WTC11 (cell line): ENCODE data around the gene FRMD5. TPM values are rescaled to one million over a fixed set of nuclear protein-coding genes. Genes with fewer than 3 reads are reported as not detected.

ENCODE experiments used
- ATAC-seq: fragments of 200-7000 bp; cut with Tn5 transposase; 2 replicates; pipeline ENCODE4 v1.10.0; 2021; ENCODE audit warnings: mild to moderate bottlenecking, moderate library complexity
- CTCF ChIA-PET: fragments of 300-600 bp; sonication (Branson Sonifier 250); formaldehyde crosslinking; loops from one replicate; lab custom pipeline; 2021; ENCODE audit warnings: antibody characterized with exemption; lab: Charles Lee
- POLR2A ChIA-PET: fragments of 350-600 bp; sonication (Branson Sonifier 250); formaldehyde crosslinking; loops from one replicate; lab custom pipeline; 2021; ENCODE audit warnings: antibody characterized with exemption; lab: Charles Lee
- DNase-seq: peaks from one replicate; pipeline ENCODE4 v3.0.0; 2021; ENCODE audit warnings: low spot score
- H3K27ac Mint-ChIP-seq: 2 replicates; pipeline ENCODE4 v1.8.0; 2021; ENCODE audit warnings: mixed read lengths
- H3K27me3 Mint-ChIP-seq: 2 replicates; pipeline ENCODE4 v1.8.0; 2021; ENCODE audit warnings: low read depth, mild to moderate bottlenecking, moderate library complexity, mixed read lengths
- H3K36me3 Mint-ChIP-seq: 2 replicates; pipeline ENCODE4 v1.8.0; 2021; ENCODE audit warnings: mixed read lengths
- H3K4me1 Mint-ChIP-seq: 2 replicates; pipeline ENCODE4 v1.8.0; 2022; ENCODE audit warnings: mixed read lengths
- H3K4me3 Mint-ChIP-seq: 2 replicates; pipeline ENCODE4 v1.8.0; 2021; ENCODE audit warnings: mild to moderate bottlenecking, moderate library complexity, mixed read lengths
- H3K9me3 Mint-ChIP-seq: 2 replicates; pipeline ENCODE4 v1.8.0; 2021; ENCODE audit warnings: mixed read lengths
- CREM ChIP-seq: sonication (generic); formaldehyde crosslinking; IDR thresholded peaks from 2 replicates; pipeline ENCODE4 v1.8.1; 2022; ENCODE audit warnings: mild to moderate bottlenecking, missing genetic modification reagents, moderate library complexity
- EMX1 ChIP-seq: fragments of 250-450 bp; sonication (Bioruptor Pico); IDR thresholded peaks from 2 replicates; pipeline ENCODE4 v1.8.0; 2021; ENCODE audit warnings: mild to moderate bottlenecking
- FOXJ3 ChIP-seq: sonication (generic); formaldehyde crosslinking; IDR thresholded peaks from 2 replicates; pipeline ENCODE4 v1.9.0; 2021; ENCODE audit warnings: missing genetic modification reagents, mild to moderate bottlenecking, borderline replicate concordance
- FOXP1 ChIP-seq: sonication (generic); formaldehyde crosslinking; IDR thresholded peaks from 2 replicates; pipeline ENCODE4 v1.8.0; 2022; ENCODE audit warnings: missing genetic modification reagents, mild to moderate bottlenecking, moderate library complexity, borderline replicate concordance
- NR3C1 ChIP-seq: sonication (generic); formaldehyde crosslinking; conservative IDR thresholded peaks from 2 replicates; pipeline ENCODE4 v1.8.1; 2023; ENCODE audit warnings: low read depth, mild to moderate bottlenecking, missing genetic modification reagents
- RORB ChIP-seq: fragments of 250-450 bp; sonication (Bioruptor Pico); IDR thresholded peaks from 2 replicates; pipeline ENCODE4 v1.9.0; 2021; ENCODE audit warnings: mild to moderate bottlenecking
- total RNA-seq: library from RNA; stranded (reverse); gene quantifications from 3 replicates; pipeline ENCODE4 v1.2.3, GENCODE V29; 2021
- TF ChIP-seq, protein P1 (sequence below): fragments of 200-600 bp; IDR thresholded peaks from 2 replicates; pipeline ENCODE4 v1.8.0; 2022; ENCODE audit warnings: antibody characterized with exemption
- TF ChIP-seq, protein P2 (sequence below): sonication (generic); formaldehyde crosslinking; IDR thresholded peaks from 2 replicates; pipeline ENCODE4 v1.8.1; 2023; ENCODE audit warnings: mild to moderate bottlenecking, missing genetic modification reagents, moderate library complexity
- TF ChIP-seq, protein P3 (sequence below): fragments of 250-450 bp; sonication (Bioruptor Pico); IDR thresholded peaks from 2 replicates; pipeline ENCODE4 v2.1.2; 2022; ENCODE audit warnings: mild to moderate bottlenecking, moderate library complexity
- TF ChIP-seq, protein P4 (sequence below): sonication (generic); formaldehyde crosslinking; IDR thresholded peaks from 2 replicates; pipeline ENCODE4 v1.8.1; 2022; ENCODE audit warnings: mild to moderate bottlenecking, moderate library complexity, missing genetic modification reagents
- TF ChIP-seq, protein P5 (sequence below): sonication (generic); formaldehyde crosslinking; IDR thresholded peaks from 2 replicates; pipeline ENCODE4 v1.8.1; 2022; ENCODE audit warnings: low read depth, missing genetic modification reagents, borderline replicate concordance
- TF ChIP-seq, protein P6 (sequence below): fragments of 250-450 bp; sonication (Bioruptor Pico); conservative IDR thresholded peaks from 2 replicates; pipeline ENCODE4 v1.9.0; 2021; ENCODE audit warnings: mild to moderate bottlenecking
- TF ChIP-seq, protein P7 (sequence below): sonication (generic); formaldehyde crosslinking; IDR thresholded peaks from 2 replicates; pipeline ENCODE4 v1.8.0; 2022; ENCODE audit warnings: mild to moderate bottlenecking, missing genetic modification reagents
- TF ChIP-seq, protein P8 (sequence below): sonication (generic); formaldehyde crosslinking; conservative IDR thresholded peaks from 2 replicates; pipeline ENCODE4 v1.8.1; 2023; ENCODE audit warnings: mild to moderate bottlenecking, low read depth, missing genetic modification reagents, moderate library complexity

FRMD5 gene
- total RNA-seq, 1 experiment from 2014 or later: 14.1 TPM

DNA sequence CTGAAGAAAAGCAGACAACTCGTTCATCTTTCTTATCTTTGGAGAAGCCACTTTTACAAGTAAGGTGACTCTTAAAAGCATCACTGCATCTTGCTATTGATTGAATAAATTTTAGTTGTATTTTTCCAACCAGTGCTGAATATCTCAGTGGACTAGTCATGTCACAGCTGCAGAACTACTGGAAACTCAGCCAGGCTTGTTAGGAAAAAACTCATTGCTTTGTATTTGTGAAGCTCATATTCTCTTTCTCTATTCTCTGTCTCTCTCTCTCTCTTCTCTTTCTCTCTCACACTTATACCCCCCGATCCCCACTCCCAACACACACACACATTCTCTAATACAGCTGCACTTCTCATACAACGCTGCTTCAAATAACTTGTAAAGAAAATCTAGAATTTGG is 264.0 kb downstream of the FRMD5 start:
- CTCF ChIA-PET: interaction anchor here (4.1 to 5.4 kb wide), 2 partner anchors 8 to 27 kb away, joined by 39 to 84 read pairs; no protein-coding TSS in a partner anchor
- H3K36me3 Mint-ChIP-seq: no peaks in the 10 kb centered on the region
- H3K27ac Mint-ChIP-seq: no peak overlapping the region
- H3K4me1 Mint-ChIP-seq: peaks cover 75% of the 10 kb centered on the region
- POLR2A ChIA-PET: no interaction called here
- H3K9me3 Mint-ChIP-seq: no peaks in the 10 kb centered on the region
- TF ChIP-seq, protein P1, sequence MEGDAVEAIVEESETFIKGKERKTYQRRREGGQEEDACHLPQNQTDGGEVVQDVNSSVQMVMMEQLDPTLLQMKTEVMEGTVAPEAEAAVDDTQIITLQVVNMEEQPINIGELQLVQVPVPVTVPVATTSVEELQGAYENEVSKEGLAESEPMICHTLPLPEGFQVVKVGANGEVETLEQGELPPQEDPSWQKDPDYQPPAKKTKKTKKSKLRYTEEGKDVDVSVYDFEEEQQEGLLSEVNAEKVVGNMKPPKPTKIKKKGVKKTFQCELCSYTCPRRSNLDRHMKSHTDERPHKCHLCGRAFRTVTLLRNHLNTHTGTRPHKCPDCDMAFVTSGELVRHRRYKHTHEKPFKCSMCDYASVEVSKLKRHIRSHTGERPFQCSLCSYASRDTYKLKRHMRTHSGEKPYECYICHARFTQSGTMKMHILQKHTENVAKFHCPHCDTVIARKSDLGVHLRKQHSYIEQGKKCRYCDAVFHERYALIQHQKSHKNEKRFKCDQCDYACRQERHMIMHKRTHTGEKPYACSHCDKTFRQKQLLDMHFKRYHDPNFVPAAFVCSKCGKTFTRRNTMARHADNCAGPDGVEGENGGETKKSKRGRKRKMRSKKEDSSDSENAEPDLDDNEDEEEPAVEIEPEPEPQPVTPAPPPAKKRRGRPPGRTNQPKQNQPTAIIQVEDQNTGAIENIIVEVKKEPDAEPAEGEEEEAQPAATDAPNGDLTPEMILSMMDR: no peak
- TF ChIP-seq, protein P2, sequence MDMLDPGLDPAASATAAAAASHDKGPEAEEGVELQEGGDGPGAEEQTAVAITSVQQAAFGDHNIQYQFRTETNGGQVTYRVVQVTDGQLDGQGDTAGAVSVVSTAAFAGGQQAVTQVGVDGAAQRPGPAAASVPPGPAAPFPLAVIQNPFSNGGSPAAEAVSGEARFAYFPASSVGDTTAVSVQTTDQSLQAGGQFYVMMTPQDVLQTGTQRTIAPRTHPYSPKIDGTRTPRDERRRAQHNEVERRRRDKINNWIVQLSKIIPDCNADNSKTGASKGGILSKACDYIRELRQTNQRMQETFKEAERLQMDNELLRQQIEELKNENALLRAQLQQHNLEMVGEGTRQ (CRISPR knock-in tag): no peak
- TF ChIP-seq, protein P3, sequence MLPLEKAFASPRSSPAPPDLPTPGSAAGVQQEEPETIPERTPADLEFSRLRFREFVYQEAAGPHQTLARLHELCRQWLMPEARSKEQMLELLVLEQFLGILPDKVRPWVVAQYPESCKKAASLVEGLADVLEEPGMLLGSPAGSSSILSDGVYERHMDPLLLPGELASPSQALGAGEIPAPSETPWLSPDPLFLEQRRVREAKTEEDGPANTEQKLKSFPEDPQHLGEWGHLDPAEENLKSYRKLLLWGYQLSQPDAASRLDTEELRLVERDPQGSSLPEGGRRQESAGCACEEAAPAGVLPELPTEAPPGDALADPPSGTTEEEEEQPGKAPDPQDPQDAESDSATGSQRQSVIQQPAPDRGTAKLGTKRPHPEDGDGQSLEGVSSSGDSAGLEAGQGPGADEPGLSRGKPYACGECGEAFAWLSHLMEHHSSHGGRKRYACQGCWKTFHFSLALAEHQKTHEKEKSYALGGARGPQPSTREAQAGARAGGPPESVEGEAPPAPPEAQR (CRISPR knock-in tag): no peak
- TF ChIP-seq NR3C1: no peak
- TF ChIP-seq, protein P4, sequence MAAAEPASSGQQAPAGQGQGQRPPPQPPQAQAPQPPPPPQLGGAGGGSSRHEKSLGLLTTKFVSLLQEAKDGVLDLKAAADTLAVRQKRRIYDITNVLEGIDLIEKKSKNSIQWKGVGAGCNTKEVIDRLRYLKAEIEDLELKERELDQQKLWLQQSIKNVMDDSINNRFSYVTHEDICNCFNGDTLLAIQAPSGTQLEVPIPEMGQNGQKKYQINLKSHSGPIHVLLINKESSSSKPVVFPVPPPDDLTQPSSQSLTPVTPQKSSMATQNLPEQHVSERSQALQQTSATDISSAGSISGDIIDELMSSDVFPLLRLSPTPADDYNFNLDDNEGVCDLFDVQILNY (CRISPR knock-in tag): no peak
- TF ChIP-seq, protein P5, sequence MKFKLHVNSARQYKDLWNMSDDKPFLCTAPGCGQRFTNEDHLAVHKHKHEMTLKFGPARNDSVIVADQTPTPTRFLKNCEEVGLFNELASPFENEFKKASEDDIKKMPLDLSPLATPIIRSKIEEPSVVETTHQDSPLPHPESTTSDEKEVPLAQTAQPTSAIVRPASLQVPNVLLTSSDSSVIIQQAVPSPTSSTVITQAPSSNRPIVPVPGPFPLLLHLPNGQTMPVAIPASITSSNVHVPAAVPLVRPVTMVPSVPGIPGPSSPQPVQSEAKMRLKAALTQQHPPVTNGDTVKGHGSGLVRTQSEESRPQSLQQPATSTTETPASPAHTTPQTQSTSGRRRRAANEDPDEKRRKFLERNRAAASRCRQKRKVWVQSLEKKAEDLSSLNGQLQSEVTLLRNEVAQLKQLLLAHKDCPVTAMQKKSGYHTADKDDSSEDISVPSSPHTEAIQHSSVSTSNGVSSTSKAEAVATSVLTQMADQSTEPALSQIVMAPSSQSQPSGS (CRISPR knock-in tag): no peak
- no peak for TF ChIP-seq FOXJ3 (CRISPR knock-in tag)
- TF ChIP-seq, protein P6, sequence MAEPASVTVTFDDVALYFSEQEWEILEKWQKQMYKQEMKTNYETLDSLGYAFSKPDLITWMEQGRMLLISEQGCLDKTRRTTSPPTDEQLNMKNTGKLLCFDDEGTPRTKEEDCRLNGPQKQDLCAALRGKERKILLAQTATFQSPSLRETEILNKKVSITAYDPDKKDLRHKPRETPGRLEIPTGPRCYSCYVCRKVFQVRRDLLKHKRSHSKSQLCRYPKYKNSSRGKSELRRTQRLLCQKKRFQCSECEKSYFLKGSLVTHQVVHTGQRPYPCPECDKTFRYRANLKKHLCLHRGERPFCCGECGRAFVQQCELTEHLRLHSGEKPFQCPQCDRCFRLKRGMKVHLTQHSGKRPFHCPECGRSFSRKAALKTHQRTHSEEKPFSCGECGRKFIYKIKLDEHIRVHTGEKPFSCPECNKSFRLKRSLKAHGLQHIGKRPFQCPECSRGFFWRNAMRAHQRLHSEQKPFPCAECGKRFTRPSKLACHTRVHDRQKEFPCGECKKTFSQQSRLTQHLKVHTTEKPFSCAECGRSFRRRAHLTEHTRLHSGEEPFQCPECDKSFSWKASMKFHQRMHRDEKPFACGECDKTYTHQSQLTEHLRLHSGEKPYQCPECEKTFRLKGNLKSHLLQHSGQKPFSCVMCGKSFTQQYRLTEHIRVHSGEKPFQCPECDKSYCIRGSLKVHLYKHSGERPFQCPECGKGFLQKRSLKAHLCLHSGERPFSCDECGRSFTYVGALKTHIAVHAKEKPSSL: no peak
- DNase-seq (no peak), ATAC-seq (no peak)
- H3K4me3 Mint-ChIP-seq: no peak overlapping the region
- H3K27me3 Mint-ChIP-seq: no peaks in the 10 kb centered on the region

DNA sequence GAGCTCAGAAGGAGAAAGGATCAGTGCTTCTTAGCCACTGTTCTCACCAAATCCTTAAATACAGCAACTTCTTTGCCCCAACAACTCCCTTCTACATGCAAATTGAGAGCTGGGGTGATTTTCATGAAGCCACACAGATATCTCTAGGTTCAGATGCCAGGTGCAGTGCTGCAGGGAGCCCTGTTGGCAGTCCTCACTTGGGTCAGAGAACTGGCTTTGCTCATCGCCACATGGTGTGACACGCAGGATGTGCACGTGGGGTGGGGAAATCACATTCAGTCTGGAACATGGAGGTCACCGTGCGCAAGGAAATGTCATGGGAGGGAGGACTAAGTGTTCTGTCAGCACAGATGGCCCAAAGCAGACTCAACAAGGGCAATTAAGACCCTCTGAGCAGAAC is 264.5 kb downstream of the FRMD5 start:
- DNase-seq: no peak
- Mint-ChIP-seq H3K36me3 (no peaks in the 10 kb centered on the region), H3K4me1 (peaks cover 81% of the 10 kb centered on the region), H3K4me3 (no peak overlapping the region), H3K27ac (peak overlapping the region; percentile 54), H3K9me3 (no peaks in the 10 kb centered on the region), H3K27me3 (no peaks in the 10 kb centered on the region)
- no peak for ATAC-seq
- ChIA-PET CTCF (interaction anchor here (0.8 to 5.4 kb wide), 6 partner anchors 9 to 313 kb away, joined by 3 to 84 read pairs (median 12); no protein-coding TSS in a partner anchor), POLR2A (no interaction called here)
- no peak for TF ChIP-seq CREM (CRISPR knock-in tag)

DNA sequence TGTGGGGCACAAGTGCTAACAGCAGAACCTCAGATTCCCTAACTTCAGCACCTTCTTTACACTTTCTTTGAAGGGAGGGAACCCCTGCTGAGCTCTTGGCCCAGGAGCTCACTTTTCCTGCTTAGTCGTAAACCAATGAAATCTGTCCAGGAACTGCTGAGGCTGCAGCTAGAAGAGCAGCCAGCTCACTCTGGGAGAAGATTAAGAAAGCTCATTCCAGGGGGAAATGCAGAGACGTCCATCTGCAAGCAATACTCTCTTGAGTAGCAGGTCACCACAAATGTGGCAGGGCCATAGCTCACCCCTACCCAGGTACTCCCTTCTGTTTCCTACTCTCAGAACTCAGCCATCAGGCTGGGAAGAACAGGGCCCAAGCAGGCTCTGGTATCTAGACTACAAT is 265.0 kb downstream of the FRMD5 start:
- H3K36me3 Mint-ChIP-seq: no peaks in the 10 kb centered on the region
- ATAC-seq: peak; percentile 6
- POLR2A ChIA-PET: interaction anchor here (0.8 kb wide), 1 partner anchor 733 kb away, joined by 3 read pairs; no protein-coding TSS in a partner anchor
- CTCF ChIA-PET: interaction anchor here (0.8 to 5.4 kb wide), 8 partner anchors 9 to 313 kb away, joined by 3 to 84 read pairs (median 6); no protein-coding TSS in a partner anchor
- peak; percentile 41 for DNase-seq
- H3K27me3 Mint-ChIP-seq: no peaks in the 10 kb centered on the region
- H3K4me3 Mint-ChIP-seq: no peak overlapping the region
- H3K9me3 Mint-ChIP-seq: no peaks in the 10 kb centered on the region
- peaks cover 85% of the 10 kb centered on the region for H3K4me1 Mint-ChIP-seq
- peak overlapping the region; percentile 54 for H3K27ac Mint-ChIP-seq
- no peak for TF ChIP-seq FOXP1 (CRISPR knock-in tag)
- TF ChIP-seq RORB (CRISPR knock-in tag): no peak
- TF ChIP-seq EMX1: no peak
- TF ChIP-seq, protein P7, sequence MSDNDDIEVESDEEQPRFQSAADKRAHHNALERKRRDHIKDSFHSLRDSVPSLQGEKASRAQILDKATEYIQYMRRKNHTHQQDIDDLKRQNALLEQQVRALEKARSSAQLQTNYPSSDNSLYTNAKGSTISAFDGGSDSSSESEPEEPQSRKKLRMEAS (CRISPR knock-in tag): no peak
- TF ChIP-seq, protein P8, sequence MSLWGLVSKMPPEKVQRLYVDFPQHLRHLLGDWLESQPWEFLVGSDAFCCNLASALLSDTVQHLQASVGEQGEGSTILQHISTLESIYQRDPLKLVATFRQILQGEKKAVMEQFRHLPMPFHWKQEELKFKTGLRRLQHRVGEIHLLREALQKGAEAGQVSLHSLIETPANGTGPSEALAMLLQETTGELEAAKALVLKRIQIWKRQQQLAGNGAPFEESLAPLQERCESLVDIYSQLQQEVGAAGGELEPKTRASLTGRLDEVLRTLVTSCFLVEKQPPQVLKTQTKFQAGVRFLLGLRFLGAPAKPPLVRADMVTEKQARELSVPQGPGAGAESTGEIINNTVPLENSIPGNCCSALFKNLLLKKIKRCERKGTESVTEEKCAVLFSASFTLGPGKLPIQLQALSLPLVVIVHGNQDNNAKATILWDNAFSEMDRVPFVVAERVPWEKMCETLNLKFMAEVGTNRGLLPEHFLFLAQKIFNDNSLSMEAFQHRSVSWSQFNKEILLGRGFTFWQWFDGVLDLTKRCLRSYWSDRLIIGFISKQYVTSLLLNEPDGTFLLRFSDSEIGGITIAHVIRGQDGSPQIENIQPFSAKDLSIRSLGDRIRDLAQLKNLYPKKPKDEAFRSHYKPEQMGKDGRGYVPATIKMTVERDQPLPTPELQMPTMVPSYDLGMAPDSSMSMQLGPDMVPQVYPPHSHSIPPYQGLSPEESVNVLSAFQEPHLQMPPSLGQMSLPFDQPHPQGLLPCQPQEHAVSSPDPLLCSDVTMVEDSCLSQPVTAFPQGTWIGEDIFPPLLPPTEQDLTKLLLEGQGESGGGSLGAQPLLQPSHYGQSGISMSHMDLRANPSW (CRISPR knock-in tag): no peak
- TF ChIP-seq, protein P2 (CRISPR knock-in tag): no peak
- TF ChIP-seq CREM (CRISPR knock-in tag): no peak
